GM12874 (cell line): ENCODE results near the gene NEO1.
A peak's percentile ranks its signal among the peaks of the same experiment; 100 is the strongest.

Experiments used
- CTCF ChIP-seq: IDR thresholded peaks from 2 replicates; pipeline ENCODE4 v1.5.1; 2011; ENCODE audit warnings: low read depth, mild to moderate bottlenecking, control low read depth, low read length, moderate library complexity; ENCODE audit not compliant: insufficient read depth

NEO1 gene

GRCh38 chr15:73273181-73274002, 221.1 kb downstream of the NEO1 start:
- TF ChIP-seq CTCF, result peak; percentile 65

- no peak for TF ChIP-seq CTCF
Observed at GRCh38 chr15:73275862-73276261, 223.6 kb downstream of the NEO1 start.

- no peak for TF ChIP-seq CTCF
Observed at GRCh38 chr15:73282567-73283365, 230.5 kb downstream of the NEO1 start.

- TF ChIP-seq CTCF, result no peak
Observed at GRCh38 chr15:73283366-73283962, 231.2 kb downstream of the NEO1 start.

- TF ChIP-seq CTCF, result no peak
Observed at GRCh38 chr15:73284090-73284716, 231.9 kb downstream of the NEO1 start.

- TF ChIP-seq CTCF, result no peak
Observed at GRCh38 chr15:73286311-73286710, 234.0 kb downstream of the NEO1 start.

- TF ChIP-seq CTCF, result no peak
Observed at GRCh38 chr15:73287019-73287418, 234.8 kb downstream of the NEO1 start.
